HEK293 (cell line): Measurements from ENCODE around the gene SEMA3A.

Experiments used
- CTCF ChIA-PET: fragments of 350-600 bp; formaldehyde crosslinking; extraction: SDS; loops from one replicate; lab custom pipeline; 2021; ENCODE audit warnings: antibody characterized with exemption; lab: Yijun Ruan, JAX
- POLR2A ChIA-PET: fragments of 300-600 bp; formaldehyde crosslinking; extraction: SDS; loops from one replicate; lab custom pipeline; 2020; ENCODE audit warnings: antibody characterized with exemption, inconsistent platforms; lab: Yijun Ruan, JAX
- H3K27ac ChIP-seq: fragments of 200-500 bp; sonication (Bioruptor generic); 2 replicates; pipeline ENCODE4 v1.5.1; 2014; ENCODE audit warnings: low read depth, low read length, control low read depth, inconsistent platforms; ENCODE audit errors: extremely low read depth
- H3K36me3 ChIP-seq, 2 experiments: fragments of 200-500 bp in 1 of 2; sonication (Bioruptor generic) in 1 of 2; 1 replicate in 1 of 2; 2 replicates in 1 of 2; pipeline ENCODE4 v1.5.1; 2014 to 2017; ENCODE audit warnings: inconsistent platforms in 2 of 2, low read length in 2 of 2; ENCODE audit not compliant: control insufficient read depth in 2 of 2, insufficient read depth in 1 of 2
- H3K4me1 ChIP-seq: fragments of 200-500 bp; sonication (Bioruptor generic); 2 replicates; pipeline ENCODE4 v1.5.1; 2014; ENCODE audit warnings: mild to moderate bottlenecking, low read length, inconsistent platforms; ENCODE audit not compliant: control insufficient read depth, insufficient read depth
- H3K4me3 ChIP-seq: 2 replicates; pipeline ENCODE4 v1.5.1; 2011; ENCODE audit warnings: low read depth, mild to moderate bottlenecking, control low read depth, low read length, moderate library complexity
- H3K9me3 ChIP-seq: fragments of 200-500 bp; sonication (Bioruptor generic); 2 replicates; pipeline ENCODE4 v1.5.1; 2014; ENCODE audit warnings: low read depth, low read length, inconsistent platforms; ENCODE audit not compliant: control insufficient read depth, insufficient read depth
- FEZF1 ChIP-seq: fragments of 450-650 bp; formaldehyde crosslinking; IDR thresholded peaks from 2 replicates; pipeline ENCODE4 v1.5.1; 2016; ENCODE audit warnings: missing biosample characterization, missing genetic modification characterization
- SCRT1 ChIP-seq: fragments of 450-650 bp; formaldehyde crosslinking; IDR thresholded peaks from 2 replicates; pipeline ENCODE4 v1.5.1; 2016; ENCODE audit warnings: missing biosample characterization, missing genetic modification characterization, borderline replicate concordance
- ZFHX2 ChIP-seq: fragments of 450-650 bp; formaldehyde crosslinking; conservative IDR thresholded peaks from 2 replicates; pipeline ENCODE4 v1.5.1; 2016; ENCODE audit warnings: missing biosample characterization, missing genetic modification characterization
- ZFP41 ChIP-seq: fragments of 450-650 bp; formaldehyde crosslinking; IDR thresholded peaks from 2 replicates; pipeline ENCODE4 v1.5.1; 2016; ENCODE audit warnings: missing biosample characterization, missing genetic modification characterization, borderline replicate concordance
- ZNF19 ChIP-seq: fragments of 450-650 bp; formaldehyde crosslinking; IDR thresholded peaks from 2 replicates; pipeline ENCODE4; 2016; ENCODE audit warnings: missing biosample characterization, missing genetic modification characterization, low read depth
- ZNF239 ChIP-seq: fragments of 450-650 bp; formaldehyde crosslinking; IDR thresholded peaks from 2 replicates; pipeline ENCODE4 v1.5.1; 2016; ENCODE audit warnings: missing biosample characterization, missing genetic modification characterization
- ZNF366 ChIP-seq: fragments of 450-650 bp; formaldehyde crosslinking; conservative IDR thresholded peaks from 2 replicates; pipeline ENCODE4 v1.5.1; 2016; ENCODE audit warnings: missing biosample characterization, missing genetic modification characterization
- ZNF433 ChIP-seq: fragments of 450-650 bp; formaldehyde crosslinking; IDR thresholded peaks from 2 replicates; pipeline ENCODE4 v1.5.1; 2016; ENCODE audit warnings: missing biosample characterization, missing genetic modification characterization, low read depth
- ZNF629 ChIP-seq: fragments of 450-650 bp; formaldehyde crosslinking; IDR thresholded peaks from 2 replicates; pipeline ENCODE4 v1.5.1; 2017; ENCODE audit warnings: missing biosample characterization, missing genetic modification characterization
- ZNF654 ChIP-seq: fragments of 450-650 bp; formaldehyde crosslinking; IDR thresholded peaks from 2 replicates; pipeline ENCODE4 v1.5.1; 2016; ENCODE audit warnings: low read depth, missing biosample characterization, missing genetic modification characterization
- ZSCAN16 ChIP-seq: fragments of 450-650 bp; formaldehyde crosslinking; IDR thresholded peaks from 2 replicates; pipeline ENCODE4 v1.5.1; 2016; ENCODE audit warnings: missing biosample characterization, missing genetic modification characterization
- ZSCAN30 ChIP-seq: fragments of 450-650 bp; IDR thresholded peaks from 2 replicates; pipeline ENCODE4 v1.5.1; 2018; ENCODE audit warnings: missing biosample characterization, mild to moderate bottlenecking, missing genetic modification characterization, moderate library complexity
- TF ChIP-seq, protein P1 (sequence below): fragments of 450-650 bp; formaldehyde crosslinking; conservative IDR thresholded peaks from 2 replicates; pipeline ENCODE4 v1.5.1; 2016; ENCODE audit warnings: low read depth, missing biosample characterization, missing genetic modification characterization
- TF ChIP-seq, protein P2 (sequence below): fragments of 450-650 bp; formaldehyde crosslinking; IDR thresholded peaks from 2 replicates; pipeline ENCODE4 v1.5.1; 2017; ENCODE audit warnings: missing biosample characterization, missing genetic modification characterization
- TF ChIP-seq, protein P3 (sequence below): fragments of 450-650 bp; formaldehyde crosslinking; IDR thresholded peaks from 2 replicates; pipeline ENCODE4 v1.5.1; 2017; ENCODE audit warnings: missing biosample characterization, missing genetic modification characterization
- TF ChIP-seq, protein P4 (sequence below): fragments of 450-650 bp; formaldehyde crosslinking; IDR thresholded peaks from 2 replicates; pipeline ENCODE4 v1.5.1; 2016; ENCODE audit warnings: missing biosample characterization, missing genetic modification characterization

SEMA3A gene

DNA sequence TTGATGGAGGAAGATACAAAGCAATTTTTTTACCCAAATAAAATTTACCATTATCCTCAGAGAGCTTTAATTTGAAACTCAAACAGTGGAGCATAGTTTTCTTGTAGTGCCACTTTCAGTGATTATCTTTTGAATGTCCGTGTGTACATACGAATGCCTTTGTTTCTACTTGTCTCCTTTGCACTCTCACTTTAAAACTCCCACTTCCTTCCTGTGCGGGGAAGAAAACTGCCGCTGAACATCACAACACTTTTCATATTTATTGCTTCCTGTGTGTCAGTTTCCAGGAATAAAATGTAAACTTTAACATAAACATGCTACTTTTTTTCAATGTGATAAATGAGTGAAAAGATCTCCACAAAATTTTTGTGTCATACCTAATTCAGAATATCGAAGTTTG is 102.4 kb downstream of the SEMA3A start:
- H3K4me3 ChIP-seq = no peak overlapping the region
- TF ChIP-seq ZNF629 (tag by site-specific recombination) (no peak), ZNF654 (tag by site-specific recombination) (no peak), ZSCAN16 (tag by site-specific recombination) (no peak)
- TF ChIP-seq, protein P1, sequence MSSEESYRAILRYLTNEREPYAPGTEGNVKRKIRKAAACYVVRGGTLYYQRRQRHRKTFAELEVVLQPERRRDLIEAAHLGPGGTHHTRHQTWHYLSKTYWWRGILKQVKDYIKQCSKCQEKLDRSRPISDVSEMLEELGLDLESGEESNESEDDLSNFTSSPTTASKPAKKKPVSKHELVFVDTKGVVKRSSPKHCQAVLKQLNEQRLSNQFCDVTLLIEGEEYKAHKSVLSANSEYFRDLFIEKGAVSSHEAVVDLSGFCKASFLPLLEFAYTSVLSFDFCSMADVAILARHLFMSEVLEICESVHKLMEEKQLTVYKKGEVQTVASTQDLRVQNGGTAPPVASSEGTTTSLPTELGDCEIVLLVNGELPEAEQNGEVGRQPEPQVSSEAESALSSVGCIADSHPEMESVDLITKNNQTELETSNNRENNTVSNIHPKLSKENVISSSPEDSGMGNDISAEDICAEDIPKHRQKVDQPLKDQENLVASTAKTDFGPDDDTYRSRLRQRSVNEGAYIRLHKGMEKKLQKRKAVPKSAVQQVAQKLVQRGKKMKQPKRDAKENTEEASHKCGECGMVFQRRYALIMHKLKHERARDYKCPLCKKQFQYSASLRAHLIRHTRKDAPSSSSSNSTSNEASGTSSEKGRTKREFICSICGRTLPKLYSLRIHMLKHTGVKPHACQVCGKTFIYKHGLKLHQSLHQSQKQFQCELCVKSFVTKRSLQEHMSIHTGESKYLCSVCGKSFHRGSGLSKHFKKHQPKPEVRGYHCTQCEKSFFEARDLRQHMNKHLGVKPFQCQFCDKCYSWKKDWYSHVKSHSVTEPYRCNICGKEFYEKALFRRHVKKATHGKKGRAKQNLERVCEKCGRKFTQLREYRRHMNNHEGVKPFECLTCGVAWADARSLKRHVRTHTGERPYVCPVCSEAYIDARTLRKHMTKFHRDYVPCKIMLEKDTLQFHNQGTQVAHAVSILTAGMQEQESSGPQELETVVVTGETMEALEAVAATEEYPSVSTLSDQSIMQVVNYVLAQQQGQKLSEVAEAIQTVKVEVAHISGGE (tag by site-specific recombination) = peak; percentile 77
- H3K36me3 ChIP-seq = no peaks in the 10 kb centered on the region
- no peaks in the 10 kb centered on the region for H3K9me3 ChIP-seq
- ChIA-PET CTCF (interaction anchor here (0.7 kb wide), 1 partner anchor 678 kb away, joined by 3 read pairs; no protein-coding TSS in a partner anchor), POLR2A (no interaction called here)
- H3K27ac ChIP-seq = no peak overlapping the region
- H3K4me1 ChIP-seq = no peaks in the 10 kb centered on the region; the same call in 1 of the 2 replicates

DNA sequence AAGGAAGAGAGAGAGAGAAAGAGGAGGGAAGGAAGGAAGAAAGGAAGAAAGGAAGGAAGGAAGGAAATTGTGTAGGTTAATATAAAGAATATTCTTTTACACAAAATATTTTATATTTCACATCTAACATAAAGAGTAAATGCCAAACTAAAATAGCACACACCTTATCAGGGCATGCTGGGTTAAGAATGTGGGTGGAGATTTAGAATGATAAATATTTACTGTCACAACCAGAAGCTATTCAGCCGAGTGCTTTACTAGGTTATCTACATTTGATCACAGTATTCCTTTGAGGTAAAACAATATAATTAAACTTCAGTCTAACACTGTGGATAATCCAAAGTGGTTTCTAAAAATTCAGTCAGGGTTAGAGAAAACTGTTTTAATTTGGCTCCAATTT is 103.3 kb downstream of the SEMA3A start:
- POLR2A ChIA-PET = no interaction called here

DNA sequence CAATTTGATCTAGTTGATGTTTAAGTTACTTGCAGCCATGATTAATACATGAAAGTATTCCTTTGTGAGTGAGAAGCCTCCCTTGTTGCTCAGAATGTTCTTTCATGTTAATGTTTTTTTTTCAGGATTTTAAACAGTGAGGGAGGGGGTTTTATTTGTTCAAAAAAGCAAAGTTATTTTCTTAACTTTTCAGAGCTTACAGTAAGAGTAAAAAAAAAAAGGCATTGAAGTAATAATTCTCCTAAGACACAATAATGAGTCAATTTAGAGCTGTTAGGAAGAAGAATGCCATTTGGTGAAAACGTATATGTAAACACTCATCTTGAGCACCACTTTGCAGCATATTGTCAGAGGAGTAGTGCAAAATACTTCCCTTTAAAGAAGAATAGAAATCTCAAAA is 105.8 kb downstream of the SEMA3A start:
- Histone ChIP-seq H3K36me3 (no peaks in the 10 kb centered on the region), H3K27ac (no peak overlapping the region), H3K9me3 (no peaks in the 10 kb centered on the region), H3K4me3 (no peak overlapping the region), H3K4me1 (peaks cover 7% of the 10 kb centered on the region)
- CTCF ChIA-PET = no interaction called here
- POLR2A ChIA-PET = no interaction called here
- TF ChIP-seq FEZF1 (tag by site-specific recombination) (peak; percentile 33; the same call in 1 of the 2 replicates), ZFHX2 (tag by site-specific recombination) (no peak)
- TF ChIP-seq, protein P2, sequence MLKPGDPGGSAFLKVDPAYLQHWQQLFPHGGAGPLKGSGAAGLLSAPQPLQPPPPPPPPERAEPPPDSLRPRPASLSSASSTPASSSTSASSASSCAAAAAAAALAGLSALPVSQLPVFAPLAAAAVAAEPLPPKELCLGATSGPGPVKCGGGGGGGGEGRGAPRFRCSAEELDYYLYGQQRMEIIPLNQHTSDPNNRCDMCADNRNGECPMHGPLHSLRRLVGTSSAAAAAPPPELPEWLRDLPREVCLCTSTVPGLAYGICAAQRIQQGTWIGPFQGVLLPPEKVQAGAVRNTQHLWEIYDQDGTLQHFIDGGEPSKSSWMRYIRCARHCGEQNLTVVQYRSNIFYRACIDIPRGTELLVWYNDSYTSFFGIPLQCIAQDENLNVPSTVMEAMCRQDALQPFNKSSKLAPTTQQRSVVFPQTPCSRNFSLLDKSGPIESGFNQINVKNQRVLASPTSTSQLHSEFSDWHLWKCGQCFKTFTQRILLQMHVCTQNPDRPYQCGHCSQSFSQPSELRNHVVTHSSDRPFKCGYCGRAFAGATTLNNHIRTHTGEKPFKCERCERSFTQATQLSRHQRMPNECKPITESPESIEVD (tag by site-specific recombination) = peak; percentile 38

More for the DNA sequence above, 103.3 kb downstream of the SEMA3A start:
- Histone ChIP-seq H3K27ac (no peak overlapping the region), H3K36me3 (no peaks in the 10 kb centered on the region), H3K9me3 (no peaks in the 10 kb centered on the region), H3K4me3 (no peak overlapping the region), H3K4me1 (no peaks in the 10 kb centered on the region; the same call in 1 of the 2 replicates)
- TF ChIP-seq ZNF239 (tag by site-specific recombination) (0 out of 2 replicates have a peak, but pooled peaks have one; percentile 59), ZNF366 (tag by site-specific recombination) (no peak)
- TF ChIP-seq, all 188 proteins: peak for 1
- CTCF ChIA-PET = no interaction called here

DNA sequence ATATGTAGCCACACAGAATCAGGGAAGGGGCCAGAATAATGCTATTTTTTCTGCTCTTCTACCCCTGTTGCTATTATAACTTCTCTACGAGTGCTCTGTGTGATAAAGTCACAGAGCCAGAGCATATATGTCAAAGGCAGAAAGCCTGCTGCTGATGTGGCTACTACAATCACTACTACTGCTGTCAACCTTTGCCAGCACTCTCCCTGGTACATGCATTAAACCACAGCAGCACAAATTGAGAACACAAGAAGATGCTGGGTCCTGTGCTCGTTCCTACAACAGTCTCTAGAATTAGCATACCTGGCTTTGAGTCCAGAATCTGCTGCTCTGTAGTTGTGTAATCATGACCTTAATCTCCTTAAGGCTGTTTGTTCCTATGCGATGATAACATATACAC is 108.6 kb downstream of the SEMA3A start:
- ChIA-PET CTCF (interaction anchor here (0.7 kb wide), 1 partner anchor 630 kb away, joined by 4 read pairs; no protein-coding TSS in a partner anchor), POLR2A (no interaction called here)
- TF ChIP-seq SCRT1 (tag by site-specific recombination) = no peak
- no peak for TF ChIP-seq ZFP41 (tag by site-specific recombination)
- TF ChIP-seq, protein P3, sequence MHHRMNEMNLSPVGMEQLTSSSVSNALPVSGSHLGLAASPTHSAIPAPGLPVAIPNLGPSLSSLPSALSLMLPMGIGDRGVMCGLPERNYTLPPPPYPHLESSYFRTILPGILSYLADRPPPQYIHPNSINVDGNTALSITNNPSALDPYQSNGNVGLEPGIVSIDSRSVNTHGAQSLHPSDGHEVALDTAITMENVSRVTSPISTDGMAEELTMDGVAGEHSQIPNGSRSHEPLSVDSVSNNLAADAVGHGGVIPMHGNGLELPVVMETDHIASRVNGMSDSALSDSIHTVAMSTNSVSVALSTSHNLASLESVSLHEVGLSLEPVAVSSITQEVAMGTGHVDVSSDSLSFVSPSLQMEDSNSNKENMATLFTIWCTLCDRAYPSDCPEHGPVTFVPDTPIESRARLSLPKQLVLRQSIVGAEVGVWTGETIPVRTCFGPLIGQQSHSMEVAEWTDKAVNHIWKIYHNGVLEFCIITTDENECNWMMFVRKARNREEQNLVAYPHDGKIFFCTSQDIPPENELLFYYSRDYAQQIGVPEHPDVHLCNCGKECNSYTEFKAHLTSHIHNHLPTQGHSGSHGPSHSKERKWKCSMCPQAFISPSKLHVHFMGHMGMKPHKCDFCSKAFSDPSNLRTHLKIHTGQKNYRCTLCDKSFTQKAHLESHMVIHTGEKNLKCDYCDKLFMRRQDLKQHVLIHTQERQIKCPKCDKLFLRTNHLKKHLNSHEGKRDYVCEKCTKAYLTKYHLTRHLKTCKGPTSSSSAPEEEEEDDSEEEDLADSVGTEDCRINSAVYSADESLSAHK (tag by site-specific recombination) = no peak
- TF ChIP-seq ZNF433 = no peak
- TF ChIP-seq, protein P4, sequence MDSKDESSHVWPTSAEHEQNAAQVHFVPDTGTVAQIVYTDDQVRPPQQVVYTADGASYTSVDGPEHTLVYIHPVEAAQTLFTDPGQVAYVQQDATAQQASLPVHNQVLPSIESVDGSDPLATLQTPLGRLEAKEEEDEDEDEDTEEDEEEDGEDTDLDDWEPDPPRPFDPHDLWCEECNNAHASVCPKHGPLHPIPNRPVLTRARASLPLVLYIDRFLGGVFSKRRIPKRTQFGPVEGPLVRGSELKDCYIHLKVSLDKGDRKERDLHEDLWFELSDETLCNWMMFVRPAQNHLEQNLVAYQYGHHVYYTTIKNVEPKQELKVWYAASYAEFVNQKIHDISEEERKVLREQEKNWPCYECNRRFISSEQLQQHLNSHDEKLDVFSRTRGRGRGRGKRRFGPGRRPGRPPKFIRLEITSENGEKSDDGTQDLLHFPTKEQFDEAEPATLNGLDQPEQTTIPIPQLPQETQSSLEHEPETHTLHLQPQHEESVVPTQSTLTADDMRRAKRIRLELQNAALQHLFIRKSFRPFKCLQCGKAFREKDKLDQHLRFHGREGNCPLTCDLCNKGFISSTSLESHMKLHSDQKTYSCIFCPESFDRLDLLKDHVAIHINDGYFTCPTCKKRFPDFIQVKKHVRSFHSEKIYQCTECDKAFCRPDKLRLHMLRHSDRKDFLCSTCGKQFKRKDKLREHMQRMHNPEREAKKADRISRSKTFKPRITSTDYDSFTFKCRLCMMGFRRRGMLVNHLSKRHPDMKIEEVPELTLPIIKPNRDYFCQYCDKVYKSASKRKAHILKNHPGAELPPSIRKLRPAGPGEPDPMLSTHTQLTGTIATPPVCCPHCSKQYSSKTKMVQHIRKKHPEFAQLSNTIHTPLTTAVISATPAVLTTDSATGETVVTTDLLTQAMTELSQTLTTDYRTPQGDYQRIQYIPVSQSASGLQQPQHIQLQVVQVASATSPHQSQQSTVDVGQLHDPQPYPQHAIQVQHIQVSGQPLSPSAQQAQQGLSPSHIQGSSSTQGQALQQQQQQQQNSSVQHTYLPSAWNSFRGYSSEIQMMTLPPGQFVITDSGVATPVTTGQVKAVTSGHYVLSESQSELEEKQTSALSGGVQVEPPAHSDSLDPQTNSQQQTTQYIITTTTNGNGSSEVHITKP (tag by site-specific recombination) = no peak
- no peak for TF ChIP-seq ZNF19
- no peak for TF ChIP-seq ZSCAN30

More for the DNA sequence above, 108.6 kb downstream of the SEMA3A start:
- no peaks in the 10 kb centered on the region for H3K36me3 ChIP-seq
- H3K9me3 ChIP-seq = no peaks in the 10 kb centered on the region
- no peak overlapping the region for H3K4me3 ChIP-seq
- H3K4me1 ChIP-seq = peaks cover 7% of the 10 kb centered on the region
- H3K27ac ChIP-seq = no peak overlapping the region
